Esophagus squamous epithelium (tissue), 4 donors: ENCODE measurements around the gene PEX26.

Experiments
- POLR2A ChIP-seq, 4 donors: fragments of 450-650 bp; IDR thresholded peaks; one replicate each; pipeline ENCODE4 v1.6.1; 2017; ENCODE audit warnings: antibody characterized with exemption in 4 of 4, mild to moderate bottlenecking in 4 of 4, moderate library complexity in 3 of 4
- TF ChIP-seq, protein P1 (sequence below), 6 experiments: fragments of 450-650 bp in 4 of 6; fragments of 200-600 bp in 2 of 6; sonication (generic) in 2 of 6; IDR thresholded peaks; one replicate each; pipeline ENCODE4 v1.5.1; 2016 to 2019; ENCODE audit warnings: antibody characterized with exemption in 6 of 6, mild to moderate bottlenecking in 4 of 6, moderate library complexity in 4 of 6

DNA sequence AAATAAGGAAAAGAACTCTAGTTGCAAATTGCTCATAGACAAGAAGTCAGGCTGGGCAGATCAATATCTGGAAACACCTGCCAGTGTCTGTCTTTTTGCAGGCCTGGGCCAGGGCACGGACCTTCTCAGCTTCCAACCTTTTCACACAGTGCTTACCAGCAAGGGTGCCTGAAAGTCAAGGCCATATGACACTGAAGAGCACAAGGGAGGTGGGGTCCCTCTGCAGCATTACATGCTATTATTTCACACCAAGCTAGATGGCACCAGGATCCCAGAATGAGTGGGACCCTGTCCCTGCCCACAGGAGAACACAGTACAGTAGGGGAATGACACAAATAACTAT lies 5.9 kb upstream of the PEX26 start:
- TF ChIP-seq, protein P1, sequence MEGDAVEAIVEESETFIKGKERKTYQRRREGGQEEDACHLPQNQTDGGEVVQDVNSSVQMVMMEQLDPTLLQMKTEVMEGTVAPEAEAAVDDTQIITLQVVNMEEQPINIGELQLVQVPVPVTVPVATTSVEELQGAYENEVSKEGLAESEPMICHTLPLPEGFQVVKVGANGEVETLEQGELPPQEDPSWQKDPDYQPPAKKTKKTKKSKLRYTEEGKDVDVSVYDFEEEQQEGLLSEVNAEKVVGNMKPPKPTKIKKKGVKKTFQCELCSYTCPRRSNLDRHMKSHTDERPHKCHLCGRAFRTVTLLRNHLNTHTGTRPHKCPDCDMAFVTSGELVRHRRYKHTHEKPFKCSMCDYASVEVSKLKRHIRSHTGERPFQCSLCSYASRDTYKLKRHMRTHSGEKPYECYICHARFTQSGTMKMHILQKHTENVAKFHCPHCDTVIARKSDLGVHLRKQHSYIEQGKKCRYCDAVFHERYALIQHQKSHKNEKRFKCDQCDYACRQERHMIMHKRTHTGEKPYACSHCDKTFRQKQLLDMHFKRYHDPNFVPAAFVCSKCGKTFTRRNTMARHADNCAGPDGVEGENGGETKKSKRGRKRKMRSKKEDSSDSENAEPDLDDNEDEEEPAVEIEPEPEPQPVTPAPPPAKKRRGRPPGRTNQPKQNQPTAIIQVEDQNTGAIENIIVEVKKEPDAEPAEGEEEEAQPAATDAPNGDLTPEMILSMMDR (IDR thresholded peaks at IDR 0.05): no peak
- no peak for TF ChIP-seq POLR2A (IDR thresholded peaks at IDR 0.05)
